ENCODE results near the gene CST9. TPM values are rescaled to one million over a fixed set of nuclear protein-coding genes. Genes with fewer than 3 reads are reported as not detected.

CST9 gene
- total and polyA plus RNA-seq, 9 of the 15 experiments (the other 6 are each of a cell fraction or from before 2014, with no cell fraction given) = not detected

- ChIA-PET CTCF (ENCODE audit: low intra/inter-chr PET ratio) (no interaction called here), POLR2A (interaction anchor here (0.6 to 2.2 kb wide), 2 partner anchors 11 to 17 kb away, joined by 3 to 11 read pairs; partner anchors contain the start of gene CST3)
- peak; percentile 85 for ATAC-seq
- peaks cover 0 to 19% of the 10 kb centered on the region in 2 experiments; a peak in 2 of 5 replicates for H3K4me1 ChIP-seq (replicated peaks in 1 of 2; ENCODE audit: control insufficient read depth in 2 of 2, insufficient read depth in 2 of 2, low read length in 2 of 2)
- H3K4me2 ChIP-seq (ENCODE audit: insufficient read depth, low read length) = no peak overlapping the region
- FAIRE-seq = no peak
- H4K20me1 ChIP-seq (replicated peaks; ENCODE audit: control insufficient read depth, insufficient read depth, low read length) = no peaks in the 10 kb centered on the region
- H3K9me1 ChIP-seq (ENCODE audit: control insufficient read depth, insufficient read depth, low read length) = no peaks in the 10 kb centered on the region
- H3K27ac ChIP-seq (ENCODE audit: extremely low read depth, low read depth, low read length) = no peak overlapping the region
- 7% methylated on average over 3 of the region's 4 CpGs for WGBS (ENCODE audit: insufficient coverage, low coverage, missing lambda C conversion rate)
- no peak overlapping the region for H3K4me3 ChIP-seq
- intact Hi-C loops (cut with micrococcal nuclease) = no loop called here
- no peak overlapping the region for H2AFZ ChIP-seq (ENCODE audit: low read depth, low read length)
- in situ Hi-C loops (cut with MboI) = no loop called here
- H3K9ac ChIP-seq (ENCODE audit: insufficient read depth in 1 of 2, low read depth in 2 of 2, low read length in 2 of 2) = no peak overlapping the region
- H3K36me3 ChIP-seq (ENCODE audit: control insufficient read depth, insufficient read depth, low read length) = no peaks in the 10 kb centered on the region
- peak; percentile 37 for TF ChIP-seq MEIS2 (IDR thresholded peaks at IDR 0.05; ENCODE audit: partially characterized antibody)
- TF ChIP-seq FOXK2 (conservative IDR thresholded peaks at IDR 0.05 in 1 of 2, IDR thresholded peaks at IDR 0.05 in 1 of 2; ENCODE audit: low read depth in 2 of 2) = 0 out of 4 replicates have a peak, but pooled peaks of 1 of the 2 experiments have one; percentile 37
- no peak for TF ChIP-seq SRSF7 (optimal IDR thresholded peaks at IDR 0.05; ENCODE audit: low read depth, low read length)
- TF ChIP-seq, protein P1, sequence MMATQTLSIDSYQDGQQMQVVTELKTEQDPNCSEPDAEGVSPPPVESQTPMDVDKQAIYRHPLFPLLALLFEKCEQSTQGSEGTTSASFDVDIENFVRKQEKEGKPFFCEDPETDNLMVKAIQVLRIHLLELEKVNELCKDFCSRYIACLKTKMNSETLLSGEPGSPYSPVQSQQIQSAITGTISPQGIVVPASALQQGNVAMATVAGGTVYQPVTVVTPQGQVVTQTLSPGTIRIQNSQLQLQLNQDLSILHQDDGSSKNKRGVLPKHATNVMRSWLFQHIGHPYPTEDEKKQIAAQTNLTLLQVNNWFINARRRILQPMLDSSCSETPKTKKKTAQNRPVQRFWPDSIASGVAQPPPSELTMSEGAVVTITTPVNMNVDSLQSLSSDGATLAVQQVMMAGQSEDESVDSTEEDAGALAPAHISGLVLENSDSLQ (IDR thresholded peaks at IDR 0.05) = 0 out of 2 replicates have a peak, but pooled peaks have one; percentile 21
- no peak for TF ChIP-seq CXXC5 (CRISPR knock-in tag; IDR thresholded peaks at IDR 0.05)
- no peak for TF ChIP-seq CTCF (IDR thresholded peaks at IDR 0.05 in 2 of 3, conservative IDR thresholded peaks at IDR 0.05 in 1 of 3; ENCODE audit: insufficient read depth in 2 of 3, low read depth in 1 of 3, low read length in 3 of 3)
- TF ChIP-seq, protein P2, sequence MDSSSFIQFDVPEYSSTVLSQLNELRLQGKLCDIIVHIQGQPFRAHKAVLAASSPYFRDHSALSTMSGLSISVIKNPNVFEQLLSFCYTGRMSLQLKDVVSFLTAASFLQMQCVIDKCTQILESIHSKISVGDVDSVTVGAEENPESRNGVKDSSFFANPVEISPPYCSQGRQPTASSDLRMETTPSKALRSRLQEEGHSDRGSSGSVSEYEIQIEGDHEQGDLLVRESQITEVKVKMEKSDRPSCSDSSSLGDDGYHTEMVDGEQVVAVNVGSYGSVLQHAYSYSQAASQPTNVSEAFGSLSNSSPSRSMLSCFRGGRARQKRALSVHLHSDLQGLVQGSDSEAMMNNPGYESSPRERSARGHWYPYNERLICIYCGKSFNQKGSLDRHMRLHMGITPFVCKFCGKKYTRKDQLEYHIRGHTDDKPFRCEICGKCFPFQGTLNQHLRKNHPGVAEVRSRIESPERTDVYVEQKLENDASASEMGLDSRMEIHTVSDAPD (CRISPR knock-in tag; IDR thresholded peaks at IDR 0.05) = no peak
- TF ChIP-seq HNRNPLL (IDR thresholded peaks at IDR 0.05; ENCODE audit: low read depth, low read length, poor library complexity, severe bottlenecking) = no peak
- TF ChIP-seq TFE3 (CRISPR knock-in tag; IDR thresholded peaks at IDR 0.05) = peak; percentile 56
- no peak for TF ChIP-seq ZNF274 (IDR thresholded peaks at IDR 0.05; ENCODE audit: borderline replicate concordance, low read depth, low read length)
- no peak for TF ChIP-seq ZC3H4 (CRISPR knock-in tag; IDR thresholded peaks at IDR 0.05; ENCODE audit: borderline replicate concordance)
- H3K9me3 ChIP-seq (replicated peaks; ENCODE audit: control insufficient read depth, insufficient read depth, low read depth, low read length) = no peaks in the 10 kb centered on the region
- no peaks in the 10 kb centered on the region for H3K79me2 ChIP-seq (ENCODE audit: control insufficient read depth, insufficient read depth, low read length)
- H3K27me3 ChIP-seq (ENCODE audit: control insufficient read depth in 2 of 2, insufficient read depth in 2 of 2, low read length in 2 of 2) = no peaks in the 10 kb centered on the region
- no TSS peak for BruUV-seq (replicated peaks)
- peak; percentile 15 to 44 (median 17) for DNase-seq (ENCODE audit: extremely low read depth in 1 of 4, low spot score in 3 of 4)
Measured at GRCh38 chr20:23626040-23626620, 20.4 kb upstream of the CST9 start.
